Putamen (tissue), 1 donor: ENCODE measurements around the gene RYR2.
"Not testable (repeated sequence)": the region's sequence is repeated elsewhere in the genome, so short reads cannot be mapped to it uniquely, and the experiment has no call there.

ENCODE experiments used
- DNase-seq: peaks from one replicate; pipeline ENCODE4 v3.0.0-alpha.2; 2016; ENCODE audit warnings: low spot score

The RYR2 gene

DNA sequence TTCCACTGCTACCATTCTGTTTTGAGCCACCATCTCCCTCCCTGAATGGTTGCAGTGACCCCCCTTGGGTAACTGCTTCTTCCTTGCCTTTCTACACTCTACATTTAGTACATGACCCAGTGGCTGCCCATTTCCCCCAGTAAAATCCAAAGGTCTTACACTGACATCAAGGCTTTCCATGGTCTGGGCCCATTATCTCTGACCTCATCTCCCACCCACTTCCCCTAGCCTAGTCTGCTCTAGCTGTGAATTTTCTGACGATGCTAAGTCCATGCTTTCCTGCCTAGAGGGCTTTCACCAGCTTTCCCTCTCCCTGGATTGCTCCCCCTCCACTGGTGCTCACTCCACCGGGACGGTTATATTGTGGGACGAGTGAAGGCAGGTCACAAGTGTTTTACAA lies 219.2 kb downstream of the RYR2 start:
- no peak for DNase-seq

- DNase-seq = no peak
Observed at GRCh38 chr1:237267743-237268142, 225.8 kb downstream of the RYR2 start.

DNA sequence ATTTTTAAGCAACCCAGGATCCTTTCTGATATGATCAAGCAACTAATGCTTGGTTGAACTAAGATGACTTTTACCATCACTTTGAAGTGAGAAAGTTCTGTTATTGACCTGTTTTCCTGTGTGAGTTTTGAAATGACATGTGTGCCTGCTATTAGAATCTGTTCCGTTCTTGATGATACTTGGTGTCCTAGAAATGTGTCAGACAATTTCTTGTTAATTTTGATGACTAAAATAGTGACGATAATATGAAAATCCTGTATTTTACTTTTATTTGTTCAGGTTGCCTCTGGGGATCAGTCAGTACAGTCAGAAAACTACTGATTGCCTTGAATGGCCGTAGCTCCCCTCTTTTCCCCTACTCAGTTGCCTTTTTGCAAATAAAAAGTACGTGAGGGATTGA lies 228.0 kb downstream of the RYR2 start:
- no peak for DNase-seq

GRCh38 chr1:237270353-237270752 lies 228.4 kb downstream of the RYR2 start:
- DNase-seq = no peak

DNA sequence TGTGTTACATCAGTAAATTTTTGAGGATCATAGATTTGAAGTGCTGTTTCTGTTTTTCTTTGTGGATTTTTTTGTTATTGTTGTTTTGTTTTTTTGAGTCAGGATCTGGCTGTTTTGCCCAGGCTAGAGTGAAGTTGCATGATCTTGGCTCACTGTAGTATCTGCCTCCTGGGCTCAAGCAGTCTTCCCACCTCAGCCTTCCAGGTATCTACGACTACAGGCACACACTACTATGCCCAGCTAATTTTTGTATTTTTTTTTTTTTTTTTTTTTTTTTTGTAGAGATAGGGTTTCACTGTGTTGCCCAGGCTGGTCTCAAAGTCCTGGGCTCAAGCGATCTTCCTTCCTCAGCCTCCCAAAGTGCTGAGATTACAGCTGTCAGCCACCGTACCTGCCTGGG lies 236.0 kb downstream of the RYR2 start:
- not testable (repeated sequence) for DNase-seq

- peak; percentile 45 for DNase-seq
Observed at GRCh38 chr1:237279629-237280028, 237.6 kb downstream of the RYR2 start.

GRCh38 chr1:237281481-237281880 lies 239.5 kb downstream of the RYR2 start:
- DNase-seq = peak; percentile 28

GRCh38 chr1:237282208-237282783 lies 240.3 kb downstream of the RYR2 start:
- no peak for DNase-seq

GRCh38 chr1:237287876-237288521 lies 246.0 kb downstream of the RYR2 start:
- no peak for DNase-seq

DNA sequence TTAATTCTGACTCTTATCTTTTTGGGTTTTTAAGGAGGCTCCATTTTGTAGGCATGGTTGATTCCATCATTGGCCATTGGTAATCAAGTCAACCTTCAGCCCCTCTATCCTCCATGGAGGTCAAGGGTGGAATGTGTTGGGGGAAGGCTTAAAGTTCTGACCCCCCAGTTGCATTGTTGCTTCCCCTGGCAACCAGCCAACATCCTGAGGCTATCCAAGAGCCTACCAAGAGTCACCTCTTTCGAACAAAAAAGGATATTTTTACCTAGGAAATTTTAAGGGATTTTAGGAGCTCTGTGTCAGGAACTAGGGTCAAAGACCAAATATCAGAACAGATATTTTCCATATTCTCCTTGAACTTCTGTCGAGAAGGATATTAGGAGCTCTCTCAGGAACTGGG lies 251.8 kb downstream of the RYR2 start:
- DNase-seq = no peak

DNA sequence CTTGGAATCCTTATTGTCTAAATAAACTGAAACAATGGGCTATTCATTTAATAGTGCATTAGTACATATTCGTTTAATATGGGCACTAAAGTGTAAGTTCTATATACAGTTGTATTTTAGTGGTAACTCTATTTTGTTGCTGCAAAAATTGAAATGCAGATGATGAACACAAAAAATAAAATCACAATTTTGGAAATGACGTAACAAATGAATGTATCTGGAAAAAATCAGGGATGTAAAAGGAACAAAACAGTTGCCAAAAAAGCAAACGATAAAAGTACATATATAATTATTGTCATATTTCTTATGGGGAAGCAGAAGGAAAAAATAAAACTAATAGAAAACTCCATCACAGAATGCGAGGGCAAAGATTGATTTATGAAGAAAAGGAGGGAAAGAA lies 254.9 kb downstream of the RYR2 start:
- no peak for DNase-seq

DNA sequence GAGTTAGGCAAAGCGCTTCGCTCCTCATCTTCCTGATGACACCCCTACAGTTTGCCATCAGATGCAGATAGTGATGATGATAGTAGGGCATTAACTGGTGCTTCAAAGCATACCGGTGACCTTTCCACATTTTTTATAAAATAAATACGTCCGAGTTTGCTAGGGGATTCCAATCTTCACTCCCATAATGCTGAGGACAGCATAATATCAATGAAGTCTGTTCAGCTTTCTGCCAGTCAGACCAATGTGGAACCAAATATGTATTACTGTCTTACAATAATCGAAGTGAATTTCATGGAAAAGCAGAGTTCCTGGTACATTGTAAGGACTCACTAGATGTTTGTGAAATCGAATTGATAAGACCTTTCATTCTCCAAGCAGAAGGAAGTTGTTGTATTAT lies 258.7 kb downstream of the RYR2 start:
- no peak for DNase-seq

DNA sequence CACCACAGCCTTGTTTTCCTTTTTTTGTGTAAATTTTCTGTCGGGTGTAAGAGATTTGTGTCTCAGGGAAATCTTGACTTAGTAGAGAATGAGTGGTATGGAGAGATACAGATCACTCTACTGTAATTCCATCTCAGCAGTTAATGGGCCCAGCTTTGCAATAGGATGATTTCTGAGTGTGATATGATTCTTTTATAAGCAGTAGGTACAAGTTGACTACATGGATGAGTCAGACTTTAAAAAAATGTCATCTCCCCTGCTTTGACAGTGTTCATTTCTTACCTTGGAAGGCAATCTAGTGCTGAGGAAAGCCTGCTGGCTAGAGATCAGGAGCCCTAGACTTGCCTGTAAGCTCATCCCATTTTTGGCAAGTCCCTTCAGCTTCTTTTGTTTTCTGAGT lies 261.9 kb downstream of the RYR2 start:
- DNase-seq = peak; percentile 52

DNA sequence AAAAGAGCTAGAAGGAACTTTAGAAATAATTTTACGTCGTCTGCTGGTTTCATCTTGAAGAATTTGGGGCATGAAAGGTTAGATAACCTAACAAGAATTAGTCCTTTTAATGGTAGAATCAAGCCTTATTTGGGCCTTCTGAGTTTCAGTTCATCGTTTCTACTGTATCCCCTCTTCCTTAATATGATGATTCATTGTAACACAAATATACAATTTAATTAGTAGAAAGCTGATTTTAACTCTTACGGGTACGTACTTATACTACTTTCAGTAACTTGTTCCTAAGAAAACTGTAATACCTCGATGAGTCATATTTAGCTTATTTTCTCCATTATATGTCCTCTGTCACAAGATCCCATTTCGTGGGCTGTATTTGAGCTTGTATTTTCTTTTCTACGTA lies 264.7 kb downstream of the RYR2 start:
- DNase-seq = no peak

- DNase-seq = no peak
Observed at GRCh38 chr1:237309595-237310118, 267.7 kb downstream of the RYR2 start.

DNA sequence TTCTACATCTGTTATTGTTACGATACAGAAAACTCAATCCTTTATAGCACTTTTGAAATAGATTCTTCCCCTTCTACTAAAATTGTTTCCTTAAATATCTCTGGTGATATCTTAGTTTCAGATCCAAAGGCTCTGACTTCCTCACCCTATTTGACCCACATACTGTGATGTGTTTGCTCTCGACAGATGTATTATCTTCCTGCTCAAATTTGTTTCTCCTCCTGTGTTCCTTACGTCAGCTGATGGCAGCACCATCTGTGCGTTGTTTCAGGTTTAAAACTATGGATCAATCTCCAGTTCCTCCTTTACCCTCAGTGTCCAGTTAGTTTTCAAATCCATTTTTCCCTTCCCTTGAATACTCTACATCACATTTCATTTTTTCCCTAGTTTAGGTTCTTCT lies 274.4 kb downstream of the RYR2 start:
- no peak for DNase-seq

GRCh38 chr1:237318748-237319147 lies 276.8 kb downstream of the RYR2 start:
- no peak for DNase-seq

DNA sequence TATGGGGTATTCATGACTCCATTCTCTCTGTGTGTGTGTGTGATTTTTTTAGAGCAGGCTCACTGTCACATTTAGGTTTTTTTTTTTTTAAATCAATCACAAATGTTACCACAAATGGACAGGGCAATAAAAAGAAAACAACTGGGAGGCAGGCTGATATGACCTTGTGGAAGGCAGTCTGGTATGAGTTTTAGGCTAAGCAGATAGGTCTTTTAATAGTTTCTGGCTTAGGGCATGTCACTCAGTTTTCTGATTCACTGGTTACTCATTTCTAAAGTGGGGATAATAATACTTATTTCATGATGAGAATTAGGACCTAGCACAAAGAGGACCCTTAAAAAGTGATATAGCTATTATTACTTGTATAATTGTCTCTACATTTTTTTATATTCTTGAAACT lies 278.9 kb downstream of the RYR2 start:
- no peak for DNase-seq

DNA sequence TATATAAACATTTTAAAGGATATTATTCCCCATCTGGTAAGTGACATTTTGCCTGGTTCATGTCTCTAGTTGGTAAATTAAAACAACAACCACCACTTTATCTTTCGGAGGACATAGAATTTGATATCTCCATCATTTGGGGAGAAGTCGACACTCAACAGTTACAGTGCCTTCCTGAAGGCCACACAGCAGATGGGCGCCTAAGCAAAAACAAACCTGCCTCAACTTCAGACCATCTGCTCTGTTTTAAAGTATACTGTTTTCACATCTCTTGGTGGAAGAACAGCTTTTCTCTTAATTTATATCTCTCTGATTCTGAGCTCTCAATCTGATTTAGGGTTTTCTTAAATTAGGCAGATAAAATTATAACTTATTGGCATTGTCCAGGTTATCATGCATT lies 282.2 kb downstream of the RYR2 start:
- no peak for DNase-seq

- DNase-seq = no peak
Observed at GRCh38 chr1:237327061-237327460, 285.1 kb downstream of the RYR2 start.

- no peak for DNase-seq
Observed at GRCh38 chr1:237340892-237341291, 298.9 kb downstream of the RYR2 start.

DNA sequence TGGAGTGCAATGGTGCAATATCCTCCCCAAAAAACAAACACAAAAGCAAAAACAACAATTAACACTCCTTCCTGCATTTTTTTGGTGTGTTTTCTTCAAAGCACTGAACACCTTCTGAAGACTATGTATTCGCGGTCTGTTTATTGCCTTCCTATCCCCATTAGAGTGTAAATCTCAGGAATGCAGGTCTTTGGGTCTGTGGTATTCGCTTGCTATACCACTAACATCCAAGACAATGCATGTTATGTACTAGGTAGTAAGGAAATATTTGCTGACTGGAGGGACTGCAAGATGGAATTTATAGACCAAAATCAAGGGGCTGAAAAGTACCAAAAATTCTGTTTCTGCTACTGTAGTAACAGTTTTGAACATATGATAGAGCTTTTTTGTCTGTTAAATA lies 299.4 kb downstream of the RYR2 start:
- DNase-seq = no peak

DNA sequence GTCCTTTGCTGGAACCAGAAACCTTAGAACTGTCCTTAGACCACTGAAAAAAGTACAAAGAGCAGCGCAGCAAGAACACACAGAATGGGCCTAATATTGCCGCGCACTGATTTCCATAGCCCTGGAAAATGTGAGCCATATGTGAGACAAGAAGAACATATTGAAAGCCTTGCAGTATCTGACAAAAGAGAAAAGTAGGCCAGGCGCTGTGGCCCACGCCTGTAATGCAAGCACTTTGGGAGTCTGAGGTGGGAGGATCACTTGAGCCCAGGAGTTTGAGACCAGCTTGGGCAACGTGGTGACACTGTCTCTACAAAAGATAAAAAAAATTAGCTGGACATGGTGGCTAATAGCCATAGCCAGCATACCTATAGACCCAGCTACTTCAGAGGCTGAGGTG lies 300.7 kb downstream of the RYR2 start:
- no peak for DNase-seq

DNA sequence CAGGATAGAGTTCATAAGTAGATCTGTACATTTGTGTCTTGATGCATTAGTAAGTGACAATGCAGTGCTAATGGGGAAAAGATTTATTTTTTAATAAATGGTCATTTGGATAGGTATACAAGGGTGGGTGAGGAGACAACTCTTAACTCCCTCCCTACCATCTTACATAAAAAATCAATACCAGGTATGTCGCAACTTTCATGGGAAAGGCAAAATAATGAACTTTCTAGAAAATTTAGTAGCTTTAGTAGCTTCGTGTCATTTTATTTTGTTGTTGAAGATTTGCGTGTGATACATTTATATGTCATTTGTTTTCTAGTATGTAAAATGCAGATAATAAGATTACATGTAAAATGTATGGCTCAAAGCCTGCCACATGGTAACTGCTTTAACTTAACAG lies 310.8 kb downstream of the RYR2 start:
- no peak for DNase-seq
